Fibroblast of pulmonary artery (primary cell): ENCODE results near the gene BCAS1.
A peak's percentile ranks its signal among the peaks of the same experiment; 100 is the strongest.

Source experiments
- DNase-seq: peaks from one replicate; pipeline ENCODE4 v3.0.0-alpha.2; 2010; ENCODE audit warnings: low read depth
- H3K4me3 ChIP-seq: replicated peaks from 2 replicates; pipeline ENCODE4 v1.5.1; 2011; ENCODE audit warnings: low read depth, mild to moderate bottlenecking, control low read depth, low read length, moderate library complexity
- TF ChIP-seq, protein P1 (sequence below): IDR thresholded peaks from 2 replicates; pipeline ENCODE4 v1.5.1; 2011; ENCODE audit warnings: mild to moderate bottlenecking, control low read depth, low read length, inconsistent platforms; ENCODE audit errors: missing control alignments

Gene BCAS1

DNA sequence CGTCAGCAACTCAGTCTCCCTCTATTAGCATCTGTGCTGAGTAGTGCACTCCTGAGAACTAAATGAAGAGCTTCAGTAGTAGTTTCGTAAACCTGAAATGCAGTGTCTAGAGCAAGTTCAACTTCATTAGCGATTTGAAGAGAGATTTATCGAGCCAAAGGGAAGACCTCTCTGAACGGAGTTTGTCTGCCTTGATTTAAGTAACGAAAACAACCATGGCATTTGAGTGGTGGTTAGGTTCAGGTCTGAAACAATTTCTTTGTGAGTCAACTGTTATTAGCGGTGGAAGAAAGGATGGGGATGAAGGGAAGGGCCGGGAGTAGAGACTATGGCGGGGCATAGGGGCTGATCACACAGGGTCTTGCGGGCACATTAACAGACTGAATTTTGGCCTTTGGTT, 150.5 kb downstream of the BCAS1 start:
- no peak overlapping the region for H3K4me3 ChIP-seq
- DNase-seq: no peak
- TF ChIP-seq, protein P1, sequence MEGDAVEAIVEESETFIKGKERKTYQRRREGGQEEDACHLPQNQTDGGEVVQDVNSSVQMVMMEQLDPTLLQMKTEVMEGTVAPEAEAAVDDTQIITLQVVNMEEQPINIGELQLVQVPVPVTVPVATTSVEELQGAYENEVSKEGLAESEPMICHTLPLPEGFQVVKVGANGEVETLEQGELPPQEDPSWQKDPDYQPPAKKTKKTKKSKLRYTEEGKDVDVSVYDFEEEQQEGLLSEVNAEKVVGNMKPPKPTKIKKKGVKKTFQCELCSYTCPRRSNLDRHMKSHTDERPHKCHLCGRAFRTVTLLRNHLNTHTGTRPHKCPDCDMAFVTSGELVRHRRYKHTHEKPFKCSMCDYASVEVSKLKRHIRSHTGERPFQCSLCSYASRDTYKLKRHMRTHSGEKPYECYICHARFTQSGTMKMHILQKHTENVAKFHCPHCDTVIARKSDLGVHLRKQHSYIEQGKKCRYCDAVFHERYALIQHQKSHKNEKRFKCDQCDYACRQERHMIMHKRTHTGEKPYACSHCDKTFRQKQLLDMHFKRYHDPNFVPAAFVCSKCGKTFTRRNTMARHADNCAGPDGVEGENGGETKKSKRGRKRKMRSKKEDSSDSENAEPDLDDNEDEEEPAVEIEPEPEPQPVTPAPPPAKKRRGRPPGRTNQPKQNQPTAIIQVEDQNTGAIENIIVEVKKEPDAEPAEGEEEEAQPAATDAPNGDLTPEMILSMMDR: no peak

DNA sequence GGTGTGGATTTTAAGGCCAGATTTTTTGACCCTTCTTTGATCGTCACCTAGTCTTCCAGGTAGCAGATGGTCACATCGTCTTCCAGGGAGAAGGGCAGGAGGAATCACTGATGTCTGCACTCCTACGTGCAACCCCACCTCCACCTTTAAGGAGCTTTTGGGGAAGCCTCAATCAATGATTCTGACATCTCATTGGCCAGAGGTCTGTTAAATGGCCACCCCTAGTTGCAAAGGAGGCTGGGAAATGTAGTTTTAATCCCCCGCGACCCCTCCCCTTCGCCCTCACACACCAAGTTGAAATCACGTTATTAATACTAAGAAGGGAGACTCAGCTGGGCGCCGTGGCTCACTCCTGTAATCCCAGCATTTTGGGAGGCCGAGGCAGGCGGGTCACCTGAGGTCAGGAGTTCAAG, 151.4 kb downstream of the BCAS1 start:
- TF ChIP-seq, protein P1: no peak
- DNase-seq: no peak
- no peak overlapping the region for H3K4me3 ChIP-seq

DNA sequence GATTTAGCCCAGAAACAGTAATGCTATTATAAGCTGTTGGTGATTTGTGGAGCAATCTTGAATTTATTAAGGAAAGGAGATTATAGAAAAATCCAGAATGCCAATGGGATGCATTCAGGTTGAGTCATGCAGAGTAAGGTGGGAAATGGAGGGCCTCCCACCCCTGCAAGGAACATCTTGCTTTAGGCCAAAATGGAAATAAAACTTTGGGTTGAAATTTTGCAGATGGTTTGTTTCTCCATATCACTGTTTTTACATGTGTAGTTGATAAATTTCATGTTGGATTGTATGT, 152.4 kb downstream of the BCAS1 start:
- TF ChIP-seq, protein P1: no peak
- no peak overlapping the region for H3K4me3 ChIP-seq
- no peak for DNase-seq

DNA sequence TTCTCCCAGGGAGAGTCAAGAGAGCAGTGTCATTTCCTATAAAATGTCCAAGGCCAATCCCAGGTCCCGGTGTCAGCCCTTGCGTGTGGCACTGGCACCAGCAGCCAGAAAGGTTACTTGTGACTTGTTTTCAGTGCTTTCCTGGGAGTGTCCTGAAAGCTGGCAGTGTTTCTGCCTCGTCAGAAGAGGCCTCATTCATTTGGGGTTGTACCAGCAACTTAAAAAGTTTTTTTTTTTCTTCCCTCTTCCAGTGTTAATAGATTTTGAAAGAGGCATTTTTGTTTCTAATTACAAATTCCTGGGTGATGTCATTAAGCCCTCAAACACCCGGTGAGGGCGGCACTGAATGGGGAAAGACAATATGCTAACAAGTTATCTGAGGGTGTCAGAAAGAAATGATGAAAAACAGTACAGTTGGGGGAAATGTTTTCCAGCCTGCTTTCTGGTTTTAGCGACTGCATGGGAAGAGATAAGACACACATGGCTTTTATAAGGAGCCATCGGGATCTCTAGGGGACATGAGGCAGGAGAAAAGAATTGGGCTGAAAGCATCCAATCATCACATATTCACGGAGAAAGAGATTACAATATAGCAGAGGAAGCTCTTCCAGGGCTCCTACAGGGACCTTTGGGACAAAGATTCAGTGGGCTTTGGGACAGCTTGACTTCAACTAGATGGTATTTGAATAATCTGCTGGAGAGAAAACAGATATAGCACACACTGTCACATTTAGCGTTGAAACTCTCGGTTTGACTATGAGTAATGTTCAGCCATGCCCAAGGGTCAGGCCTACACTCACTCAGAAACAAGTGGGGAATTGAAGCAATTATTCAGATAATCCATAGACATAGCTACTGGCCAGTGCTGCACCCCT, 153.0 kb downstream of the BCAS1 start:
- TF ChIP-seq, protein P1: no peak
- H3K4me3 ChIP-seq: no peak overlapping the region
- peak; percentile 70 for DNase-seq

DNA sequence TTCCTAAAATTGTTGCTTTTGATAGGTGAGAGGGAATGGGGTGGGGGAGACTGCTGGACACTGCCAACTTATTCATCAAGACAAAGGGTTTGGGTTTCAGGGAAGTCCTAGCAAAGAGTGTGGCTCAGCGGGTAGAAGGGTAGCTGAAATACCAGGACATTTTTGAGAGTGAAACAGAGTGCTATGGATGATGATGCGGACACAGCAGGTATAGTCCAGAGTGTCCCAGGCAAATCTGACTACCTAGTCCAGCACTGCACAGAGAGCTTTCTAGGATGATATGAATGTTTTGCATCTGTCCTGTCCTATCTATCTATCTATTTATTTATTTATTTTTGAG, 154.3 kb downstream of the BCAS1 start:
- TF ChIP-seq, protein P1: no peak
- no peak for DNase-seq
- H3K4me3 ChIP-seq: no peak overlapping the region

DNA sequence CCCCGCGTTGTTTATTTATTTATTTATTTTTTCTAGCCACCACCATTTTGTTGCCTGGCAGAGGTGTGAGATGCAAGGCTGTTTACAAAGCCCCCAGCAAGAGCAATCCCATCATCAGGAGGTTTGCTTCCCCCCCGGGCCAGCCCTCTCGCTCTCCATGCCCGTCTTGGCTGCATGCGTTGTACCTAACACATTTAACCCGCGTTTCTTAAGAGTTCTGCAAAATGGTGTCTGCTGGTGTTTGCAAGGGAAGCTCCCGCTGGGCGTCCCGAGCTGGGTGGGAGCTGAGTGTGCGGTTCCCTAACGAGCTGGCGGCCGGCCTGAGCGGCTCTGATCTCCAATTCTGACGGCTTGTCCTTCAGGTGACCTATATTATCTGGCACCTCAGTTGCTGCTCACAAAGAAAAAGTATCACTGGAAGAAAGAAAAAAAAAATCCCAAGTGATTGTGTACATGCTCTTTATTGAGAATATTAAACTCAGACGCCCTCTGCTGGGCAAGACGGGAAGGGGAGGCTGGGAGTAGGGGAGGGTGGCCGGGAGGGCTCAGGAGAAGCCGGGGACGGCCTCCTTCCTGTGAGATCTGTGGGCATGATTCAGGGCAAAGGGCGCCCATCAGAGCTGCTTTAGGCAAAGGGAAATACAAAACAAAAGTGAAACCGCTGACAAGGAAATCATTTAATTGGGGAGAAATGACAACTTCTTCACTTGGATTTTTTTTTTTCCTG, 154.8 kb downstream of the BCAS1 start:
- DNase-seq: peak; percentile 91
- TF ChIP-seq, protein P1: peak; percentile 85
- peak overlapping the region; percentile 59 for H3K4me3 ChIP-seq
